GM12864 (cell line): Measurements from ENCODE around the gene WASHC3.

Experiments used
- DNase-seq: peaks from one replicate; pipeline ENCODE4 v3.0.0-alpha.2; 2011; ENCODE audit warnings: low read depth
- H3K4me3 ChIP-seq: 2 replicates; pipeline ENCODE4 v1.5.1; 2011; ENCODE audit warnings: mild to moderate bottlenecking, low read depth, low read length, control low read depth
- TF ChIP-seq, protein P1 (sequence below): IDR thresholded peaks from 2 replicates; pipeline ENCODE4 v1.5.1; 2011; ENCODE audit warnings: low read depth, mild to moderate bottlenecking, moderate library complexity, low read length, control low read depth, inconsistent platforms; ENCODE audit errors: missing control alignments

The WASHC3 gene

DNA sequence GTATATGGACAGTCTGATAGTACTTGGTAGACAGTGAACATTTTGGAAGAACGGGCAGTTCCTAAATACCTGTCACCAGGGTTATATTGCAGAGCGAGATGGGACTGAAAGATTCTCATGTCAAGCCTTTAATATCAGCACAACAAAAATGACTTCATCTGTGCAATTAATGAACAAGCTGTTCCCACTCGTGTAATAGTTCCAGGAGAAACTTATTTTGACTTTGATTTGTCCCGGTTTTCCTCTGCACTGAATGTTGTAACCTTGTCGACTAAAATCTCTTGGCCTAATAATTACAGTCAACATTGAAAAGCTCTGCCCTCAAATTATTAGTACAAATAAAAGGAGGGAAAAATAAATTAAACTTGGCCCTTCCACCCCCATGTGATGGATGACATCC, 79.5 kb downstream of the WASHC3 start:
- H3K4me3 ChIP-seq = no peak overlapping the region
- TF ChIP-seq, protein P1, sequence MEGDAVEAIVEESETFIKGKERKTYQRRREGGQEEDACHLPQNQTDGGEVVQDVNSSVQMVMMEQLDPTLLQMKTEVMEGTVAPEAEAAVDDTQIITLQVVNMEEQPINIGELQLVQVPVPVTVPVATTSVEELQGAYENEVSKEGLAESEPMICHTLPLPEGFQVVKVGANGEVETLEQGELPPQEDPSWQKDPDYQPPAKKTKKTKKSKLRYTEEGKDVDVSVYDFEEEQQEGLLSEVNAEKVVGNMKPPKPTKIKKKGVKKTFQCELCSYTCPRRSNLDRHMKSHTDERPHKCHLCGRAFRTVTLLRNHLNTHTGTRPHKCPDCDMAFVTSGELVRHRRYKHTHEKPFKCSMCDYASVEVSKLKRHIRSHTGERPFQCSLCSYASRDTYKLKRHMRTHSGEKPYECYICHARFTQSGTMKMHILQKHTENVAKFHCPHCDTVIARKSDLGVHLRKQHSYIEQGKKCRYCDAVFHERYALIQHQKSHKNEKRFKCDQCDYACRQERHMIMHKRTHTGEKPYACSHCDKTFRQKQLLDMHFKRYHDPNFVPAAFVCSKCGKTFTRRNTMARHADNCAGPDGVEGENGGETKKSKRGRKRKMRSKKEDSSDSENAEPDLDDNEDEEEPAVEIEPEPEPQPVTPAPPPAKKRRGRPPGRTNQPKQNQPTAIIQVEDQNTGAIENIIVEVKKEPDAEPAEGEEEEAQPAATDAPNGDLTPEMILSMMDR = no peak
- no peak for DNase-seq

DNA sequence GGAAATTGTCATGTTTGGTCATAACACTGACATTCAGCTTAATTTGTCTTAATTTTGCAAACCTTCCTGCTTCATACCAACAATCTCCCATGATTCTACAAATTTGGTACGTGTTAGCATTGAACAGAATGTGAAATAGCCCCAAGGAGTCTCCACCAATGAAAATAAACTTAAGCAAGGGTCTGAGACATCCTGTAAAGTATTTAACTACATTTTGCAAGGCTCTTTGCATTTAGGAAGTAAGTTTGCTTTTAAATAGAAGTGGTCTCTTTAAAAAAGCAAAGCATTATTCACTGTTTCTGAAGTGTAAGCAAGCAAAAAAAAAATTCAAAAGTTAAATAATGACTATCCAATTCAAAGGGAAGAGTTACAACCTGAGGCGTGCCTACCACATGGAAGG, 79.9 kb downstream of the WASHC3 start:
- TF ChIP-seq, protein P1 = no peak
- no peak for DNase-seq
- H3K4me3 ChIP-seq = no peak overlapping the region

DNA sequence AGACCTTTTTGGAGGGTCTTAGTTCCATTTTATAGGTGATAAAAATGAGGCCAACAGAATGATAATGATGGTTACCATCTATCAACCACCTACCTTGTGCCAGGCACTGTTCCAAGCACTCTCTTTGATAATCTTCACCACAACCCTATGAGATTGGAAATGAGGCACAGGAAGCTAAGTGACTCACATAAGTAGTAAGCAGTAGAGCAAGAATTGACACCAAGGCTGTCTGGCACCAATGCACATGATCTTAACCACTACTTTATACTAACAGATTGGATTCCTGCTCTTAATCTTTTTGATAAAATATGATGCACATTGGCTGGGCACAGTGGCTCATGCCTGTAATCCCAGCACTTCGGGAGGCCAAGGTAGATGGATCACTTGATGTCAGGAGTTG, 93.0 kb downstream of the WASHC3 start:
- no peak for DNase-seq
- no peak overlapping the region for H3K4me3 ChIP-seq
- TF ChIP-seq, protein P1 = no peak

DNA sequence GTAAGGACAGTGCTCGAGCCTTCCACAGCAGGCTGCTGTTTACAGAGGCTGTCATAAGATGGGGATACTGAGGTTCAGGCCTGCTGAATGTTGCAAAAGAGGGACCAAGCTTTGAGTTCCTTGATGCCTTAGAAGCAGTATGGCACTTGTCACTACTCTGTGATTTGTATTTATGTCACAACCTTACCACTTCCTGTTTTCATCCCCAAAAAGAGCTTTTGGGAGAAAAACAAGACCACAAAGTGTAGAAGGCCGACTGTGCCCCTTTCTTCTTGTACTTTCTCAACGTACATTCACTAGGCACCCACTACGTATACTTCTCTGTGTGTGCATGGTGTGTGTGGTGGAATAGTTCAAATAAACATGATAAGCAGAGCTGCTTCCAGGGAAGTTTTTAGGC, 94.3 kb downstream of the WASHC3 start:
- no peak for DNase-seq
- no peak overlapping the region for H3K4me3 ChIP-seq
- TF ChIP-seq, protein P1 = no peak

DNA sequence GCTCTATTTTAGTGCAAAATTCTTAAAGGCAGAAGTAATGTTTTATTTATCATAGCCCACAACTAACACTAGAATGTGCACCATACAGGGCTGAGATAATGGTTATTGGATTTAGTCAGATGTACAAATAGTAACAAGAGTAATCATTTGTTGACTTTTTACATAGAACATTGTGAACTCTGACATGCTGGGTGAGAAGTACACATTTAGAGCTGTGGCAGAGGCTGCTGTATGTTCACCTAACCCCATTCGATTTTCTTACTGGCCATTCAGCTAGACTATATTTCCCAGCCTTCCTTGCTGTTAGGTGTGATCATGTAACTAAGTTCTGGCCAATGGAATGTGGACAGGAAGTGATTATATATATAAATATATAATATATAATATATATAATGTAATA, 95.3 kb downstream of the WASHC3 start:
- DNase-seq = no peak
- H3K4me3 ChIP-seq = no peak overlapping the region
- TF ChIP-seq, protein P1 = no peak

DNA sequence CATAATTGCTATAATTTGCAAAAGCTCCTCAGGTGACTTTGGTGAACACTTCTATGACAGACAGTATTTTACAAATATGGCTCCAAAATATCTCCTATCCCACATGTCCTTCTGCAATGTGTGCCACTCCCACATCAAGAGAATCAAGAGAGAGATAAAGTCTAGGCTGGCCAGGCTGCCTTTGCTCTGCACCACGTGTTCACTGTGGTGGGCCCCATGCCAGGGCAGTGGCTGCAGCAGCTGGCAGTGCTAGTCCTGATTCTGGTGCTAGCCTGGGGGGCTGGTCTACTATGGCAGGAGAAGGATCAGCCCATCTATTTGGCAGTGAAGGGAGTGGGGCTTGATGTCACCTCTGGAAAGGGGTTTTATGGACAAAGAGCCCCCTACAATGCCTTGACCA, 98.1 kb downstream of the WASHC3 start:
- no peak for DNase-seq
- no peak overlapping the region for H3K4me3 ChIP-seq
- TF ChIP-seq, protein P1 = no peak
